ENCODE results near the gene ZNF92. TPM values are rescaled to one million over a fixed set of nuclear protein-coding genes. Genes with fewer than 3 reads are reported as not detected.
"Not testable (repeated sequence)": the region's sequence is repeated elsewhere in the genome, so short reads cannot be mapped to it uniquely, and the experiment has no call there.

Gene ZNF92
- total RNA-seq, 2 experiments from 2014 or later, result 29.7 to 30.1 TPM

DNA sequence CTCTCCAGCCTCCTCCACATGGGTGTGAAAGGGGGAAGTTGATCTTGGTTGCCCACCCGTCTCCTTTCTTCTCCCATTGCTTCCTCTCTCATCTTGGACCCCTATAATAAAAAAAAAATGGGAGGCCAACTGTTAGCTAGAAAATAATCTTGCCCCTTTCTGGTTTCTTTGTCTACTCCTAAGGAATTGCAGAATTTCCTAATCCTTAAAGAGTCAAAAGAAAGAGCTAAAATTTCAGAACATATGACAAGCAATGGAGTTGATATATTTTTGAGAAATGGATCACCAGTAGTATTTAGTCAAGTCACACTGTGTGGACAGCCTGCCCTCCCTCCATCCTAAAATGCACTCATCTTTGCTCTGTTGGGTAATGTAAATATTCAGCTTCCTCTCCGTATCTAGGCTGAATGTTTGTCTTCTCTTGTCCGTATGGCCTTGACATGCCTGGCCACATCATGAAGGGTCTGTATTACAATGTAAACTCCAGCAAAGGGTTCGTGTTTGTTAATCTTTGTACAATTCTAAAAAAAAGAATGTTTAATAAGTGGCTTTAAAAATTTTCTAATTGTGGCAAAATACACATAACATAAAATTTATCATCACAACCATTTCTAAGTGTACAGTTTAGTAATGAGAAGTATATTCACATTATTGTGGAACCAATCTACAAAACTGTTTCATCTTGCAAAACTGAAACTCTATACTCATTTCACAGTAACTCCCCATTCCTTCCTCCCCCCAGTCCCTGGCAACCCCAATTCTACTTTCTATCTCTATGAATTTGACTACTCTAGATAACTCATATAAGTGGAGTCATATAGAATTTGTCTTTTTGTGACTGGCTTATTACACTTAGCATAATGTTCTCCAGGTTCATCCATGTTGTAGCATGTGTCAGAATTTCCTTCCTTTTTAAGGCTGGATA is 71.5 kb downstream of the ZNF92 start:
- H3K9me3 ChIP-seq (ENCODE audit: control insufficient read depth in 1 of 2, insufficient read depth in 1 of 2, low read length in 2 of 2), result peaks cover 0 to 5% of the 10 kb centered on the region in 2 experiments
- Mint-ChIP-seq H3K9me3 (peaks cover 3% of the 10 kb centered on the region), H3K4me1 (ENCODE audit: low read depth) (peaks cover 5% of the 10 kb centered on the region), H3K4me3 (no peak overlapping the region), H3K36me3 (ENCODE audit: low read depth) (no peaks in the 10 kb centered on the region), H3K27ac (no peak overlapping the region), H3K27me3 (peaks cover 20% of the 10 kb centered on the region)
- no peaks in the 10 kb centered on the region for H3K27me3 ChIP-seq (ENCODE audit: control insufficient read depth in 1 of 2, insufficient read depth in 2 of 2, low read length in 2 of 2)
- ATAC-seq (ENCODE audit: poor library complexity), result no peak
- peaks cover 3% of the 10 kb centered on the region for H3K4me1 ChIP-seq (ENCODE audit: insufficient read depth, low read length)
- H3K27ac ChIP-seq (ENCODE audit: low read depth in 1 of 2, low read length in 2 of 2), result no peak overlapping the region
- intact Hi-C loops (cut with DNase I, micrococcal nuclease), result no loop called here
- DNase-seq, result no peak
- TF ChIP-seq, protein P1, sequence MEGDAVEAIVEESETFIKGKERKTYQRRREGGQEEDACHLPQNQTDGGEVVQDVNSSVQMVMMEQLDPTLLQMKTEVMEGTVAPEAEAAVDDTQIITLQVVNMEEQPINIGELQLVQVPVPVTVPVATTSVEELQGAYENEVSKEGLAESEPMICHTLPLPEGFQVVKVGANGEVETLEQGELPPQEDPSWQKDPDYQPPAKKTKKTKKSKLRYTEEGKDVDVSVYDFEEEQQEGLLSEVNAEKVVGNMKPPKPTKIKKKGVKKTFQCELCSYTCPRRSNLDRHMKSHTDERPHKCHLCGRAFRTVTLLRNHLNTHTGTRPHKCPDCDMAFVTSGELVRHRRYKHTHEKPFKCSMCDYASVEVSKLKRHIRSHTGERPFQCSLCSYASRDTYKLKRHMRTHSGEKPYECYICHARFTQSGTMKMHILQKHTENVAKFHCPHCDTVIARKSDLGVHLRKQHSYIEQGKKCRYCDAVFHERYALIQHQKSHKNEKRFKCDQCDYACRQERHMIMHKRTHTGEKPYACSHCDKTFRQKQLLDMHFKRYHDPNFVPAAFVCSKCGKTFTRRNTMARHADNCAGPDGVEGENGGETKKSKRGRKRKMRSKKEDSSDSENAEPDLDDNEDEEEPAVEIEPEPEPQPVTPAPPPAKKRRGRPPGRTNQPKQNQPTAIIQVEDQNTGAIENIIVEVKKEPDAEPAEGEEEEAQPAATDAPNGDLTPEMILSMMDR (IDR thresholded peaks at IDR 0.05), result no peak
- no peaks in the 10 kb centered on the region for H3K36me3 ChIP-seq (ENCODE audit: insufficient read depth, low read length)
- POLR2A ChIA-PET, result no interaction called here
- H3K4me3 ChIP-seq (ENCODE audit: low read length), result no peak overlapping the region
- CTCF ChIA-PET, result no interaction called here

DNA sequence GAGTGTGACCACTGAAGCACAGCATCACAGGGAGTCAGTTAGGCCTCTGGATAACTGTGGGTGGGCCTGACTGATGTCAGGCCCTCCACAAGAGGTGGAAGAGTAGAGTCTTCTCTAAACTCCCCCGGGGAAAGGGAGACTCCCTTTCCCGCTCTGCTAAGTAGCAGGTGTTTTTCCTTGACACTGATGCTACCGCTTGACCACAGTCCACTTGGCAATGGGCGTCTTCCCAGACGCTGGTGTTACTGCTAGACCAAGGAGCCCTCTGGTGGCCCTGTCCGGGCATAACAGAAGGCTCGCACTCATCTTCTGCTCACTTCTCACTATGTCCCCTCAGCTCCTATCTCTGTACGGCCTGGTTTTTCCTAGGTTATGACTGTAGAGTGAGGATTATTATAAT is 73.4 kb downstream of the ZNF92 start:
- H3K4me1 Mint-ChIP-seq (ENCODE audit: low read depth); H3K36me3 Mint-ChIP-seq (ENCODE audit: low read depth); DNase-seq; H3K9me3 ChIP-seq (ENCODE audit: control insufficient read depth in 1 of 2, insufficient read depth in 1 of 2, low read length in 2 of 2); CTCF ChIA-PET; H3K36me3 ChIP-seq (ENCODE audit: insufficient read depth, low read length); ATAC-seq (ENCODE audit: poor library complexity); intact Hi-C loops (cut with DNase I, micrococcal nuclease); H3K4me3 Mint-ChIP-seq; H3K4me3 ChIP-seq (ENCODE audit: low read length); H3K27ac ChIP-seq (ENCODE audit: low read depth in 1 of 2, low read length in 2 of 2); POLR2A ChIA-PET; H3K9me3 Mint-ChIP-seq; H3K27me3 ChIP-seq (ENCODE audit: control insufficient read depth in 1 of 2, insufficient read depth in 2 of 2, low read length in 2 of 2); H3K27ac Mint-ChIP-seq; H3K4me1 ChIP-seq (ENCODE audit: insufficient read depth, low read length): not testable (repeated sequence)
- H3K27me3 Mint-ChIP-seq, result peaks cover 20% of the 10 kb centered on the region

DNA sequence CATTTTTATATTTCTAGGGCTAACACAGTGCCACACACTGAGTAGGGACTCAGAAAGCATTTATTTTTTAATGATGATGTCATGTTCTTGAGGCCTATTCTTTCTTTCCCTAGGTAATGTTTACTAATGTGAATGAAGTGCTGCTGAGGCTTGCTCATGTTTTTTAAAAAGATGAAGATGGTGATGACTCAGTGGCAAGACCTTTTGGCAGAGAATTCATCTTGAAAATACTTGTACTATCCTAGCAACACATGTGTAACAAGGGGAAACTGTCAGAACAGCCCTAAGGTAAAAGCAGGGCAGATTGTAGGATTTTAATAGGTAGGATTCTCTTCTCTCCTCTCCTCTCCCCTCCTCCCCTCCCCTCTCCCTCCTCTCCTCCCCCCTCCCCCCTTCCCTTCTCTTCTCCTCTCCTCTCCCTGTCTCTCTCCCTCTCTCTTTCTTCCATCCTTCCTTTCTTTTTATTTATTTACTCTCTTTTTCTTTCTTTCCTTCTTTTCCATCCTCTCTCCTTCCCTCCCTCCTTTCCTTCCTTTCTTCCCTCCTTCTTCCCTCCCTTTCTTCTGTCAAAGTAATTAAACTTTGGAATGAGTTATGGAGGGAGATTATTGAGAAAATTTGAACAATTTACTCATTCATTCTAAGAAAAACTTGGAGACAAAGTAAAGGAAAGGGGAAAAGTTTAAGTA is 75.3 kb downstream of the ZNF92 start:
- POLR2A ChIA-PET, result no interaction called here
- no peaks in the 10 kb centered on the region for H3K9me3 ChIP-seq (ENCODE audit: control insufficient read depth in 1 of 2, insufficient read depth in 1 of 2, low read length in 2 of 2)
- Mint-ChIP-seq H3K4me3 (no peak overlapping the region), H3K27ac (no peak overlapping the region), H3K36me3 (ENCODE audit: low read depth) (no peaks in the 10 kb centered on the region), H3K9me3 (no peaks in the 10 kb centered on the region), H3K27me3 (peaks cover 18% of the 10 kb centered on the region), H3K4me1 (ENCODE audit: low read depth) (peaks cover 5% of the 10 kb centered on the region)
- ATAC-seq (ENCODE audit: poor library complexity) (no peak), DNase-seq (no peak)
- no peak overlapping the region for H3K4me3 ChIP-seq (ENCODE audit: low read length)
- CTCF ChIA-PET, result no interaction called here
- intact Hi-C loops (cut with DNase I, micrococcal nuclease), result no loop called here
- TF ChIP-seq, protein P1 (IDR thresholded peaks at IDR 0.05), result no peak
- H3K4me1 ChIP-seq (ENCODE audit: insufficient read depth, low read length), result peaks cover 7% of the 10 kb centered on the region
- H3K27ac ChIP-seq (ENCODE audit: low read depth in 1 of 2, low read length in 2 of 2), result no peak overlapping the region
- H3K36me3 ChIP-seq (ENCODE audit: insufficient read depth, low read length), result no peaks in the 10 kb centered on the region
- peaks cover 0 to 5% of the 10 kb centered on the region in 2 experiments for H3K27me3 ChIP-seq (ENCODE audit: control insufficient read depth in 1 of 2, insufficient read depth in 2 of 2, low read length in 2 of 2)

All from CD4-positive, alpha-beta T cell (primary cell).